GM21576 (cell line): ENCODE measurements around the gene SYT8.
"Not testable (repeated sequence)": the region's sequence is repeated elsewhere in the genome, so short reads cannot be mapped to it uniquely, and the experiment has no call there.

Experiments used
- ATAC-seq: cut with Tn5 transposase; IDR thresholded peaks from one replicate; pipeline ENCODE4 v1.9.1; 2021; ENCODE audit warnings: mild to moderate bottlenecking, moderate library complexity; ENCODE audit not compliant: unreplicated experiment

Gene SYT8, protein sequence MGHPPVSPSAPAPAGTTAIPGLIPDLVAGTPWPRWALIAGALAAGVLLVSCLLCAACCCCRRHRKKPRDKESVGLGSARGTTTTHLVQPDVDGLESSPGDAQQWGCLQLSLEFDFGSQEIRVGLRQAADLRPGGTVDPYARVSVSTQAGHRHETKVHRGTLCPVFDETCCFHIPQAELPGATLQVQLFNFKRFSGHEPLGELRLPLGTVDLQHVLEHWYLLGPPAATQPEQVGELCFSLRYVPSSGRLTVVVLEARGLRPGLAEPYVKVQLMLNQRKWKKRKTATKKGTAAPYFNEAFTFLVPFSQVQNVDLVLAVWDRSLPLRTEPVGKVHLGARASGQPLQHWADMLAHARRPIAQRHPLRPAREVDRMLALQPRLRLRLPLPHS

DNA sequence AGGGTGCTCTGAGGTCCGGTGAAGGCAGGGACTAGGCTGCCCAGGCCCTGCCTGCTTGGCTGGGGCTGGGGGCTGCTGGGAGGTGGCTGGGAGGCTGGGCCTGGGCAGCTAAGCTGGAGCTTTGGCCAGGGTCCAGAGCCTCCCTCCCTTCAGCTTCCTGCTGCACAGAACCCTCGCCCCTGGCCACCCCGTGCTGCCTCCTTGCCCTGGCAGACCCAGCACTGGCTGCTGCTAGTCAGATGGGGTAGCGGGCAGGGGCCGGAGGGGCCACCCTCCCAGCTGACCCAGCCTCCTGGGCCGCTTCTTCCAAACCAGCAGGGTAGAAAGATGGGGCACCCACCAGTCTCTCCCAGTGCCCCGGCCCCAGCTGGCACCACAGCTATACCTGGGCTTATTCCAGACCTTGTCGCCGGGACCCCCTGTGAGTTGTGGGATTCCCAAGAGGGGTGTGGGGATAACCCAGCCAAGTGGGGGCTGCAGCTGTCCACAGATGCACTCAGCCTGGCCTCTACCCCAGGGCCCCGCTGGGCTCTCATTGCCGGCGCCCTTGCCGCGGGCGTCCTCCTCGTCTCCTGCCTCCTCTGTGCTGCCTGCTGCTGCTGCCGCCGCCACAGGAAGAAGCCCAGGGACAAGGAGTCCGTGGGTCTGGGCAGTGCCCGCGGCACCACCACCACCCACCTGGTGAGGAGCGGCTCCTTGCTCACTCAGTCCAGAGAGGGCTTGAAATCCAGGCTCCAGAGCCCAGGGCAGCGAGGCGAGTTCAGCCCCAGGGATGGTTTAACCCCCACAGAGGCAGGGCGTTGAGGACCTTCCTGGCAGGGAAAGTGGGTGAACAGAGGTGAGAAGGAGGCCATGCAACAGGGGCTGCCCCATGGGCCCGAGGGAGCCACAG, at the start of gene SYT8:
SYT8 (plus strand) TSS at position 212 of the 892 bp plus-strand sequence; CDS start at position 328, 116 bp downstream.
- ATAC-seq, result no peak

DNA sequence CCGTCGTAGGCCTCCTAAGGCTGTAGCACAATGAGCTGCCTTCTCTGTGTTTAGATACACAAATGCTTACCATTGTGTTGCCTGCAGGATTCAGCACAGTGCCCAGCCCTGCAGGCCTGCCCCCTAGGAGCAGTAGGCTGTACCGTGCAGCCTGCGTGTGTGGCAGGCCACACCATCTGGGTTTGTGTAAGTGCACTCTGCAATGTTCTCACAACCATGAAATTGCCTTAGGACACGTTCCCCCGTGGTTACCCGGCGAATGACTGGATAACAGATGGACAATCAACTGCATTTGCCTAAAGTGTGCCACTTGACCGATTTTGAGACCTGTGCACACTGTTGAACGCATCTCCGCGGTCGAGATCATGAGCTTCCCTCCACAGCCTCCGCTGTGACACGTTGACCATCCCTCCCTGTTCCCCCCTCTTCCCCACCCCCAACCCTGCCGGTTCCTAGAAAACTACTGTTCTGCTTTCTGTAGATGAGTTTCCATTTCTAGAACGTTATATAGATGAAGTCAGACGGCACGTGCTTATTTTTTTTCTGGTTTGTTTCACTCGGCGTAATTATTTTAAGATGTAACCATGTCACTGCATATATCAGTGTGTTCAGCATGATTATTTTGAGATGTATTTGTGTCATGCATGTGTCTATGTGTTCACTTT, 48.9 kb upstream of the SYT8 start:
- no peak for ATAC-seq

DNA sequence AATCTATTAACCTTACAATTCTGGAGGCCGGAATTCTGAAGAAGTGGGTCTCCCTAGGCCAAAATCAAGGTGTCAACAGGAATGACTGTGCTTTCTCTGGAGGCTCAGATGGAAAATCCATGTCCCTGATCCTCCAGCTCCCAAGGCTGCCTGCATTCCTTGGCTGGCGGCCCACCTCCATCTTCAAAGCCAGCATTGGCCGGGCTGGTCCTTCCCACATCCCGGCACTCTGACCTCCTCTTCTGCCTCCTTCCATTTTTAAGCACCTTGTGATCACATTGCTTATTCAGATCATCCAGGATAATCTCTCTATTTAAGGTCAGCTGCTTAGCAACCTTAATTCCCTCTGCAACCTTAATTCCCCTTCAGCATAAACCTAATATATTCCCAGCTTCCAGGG, 48.3 kb upstream of the SYT8 start:
- ATAC-seq, result no peak

DNA sequence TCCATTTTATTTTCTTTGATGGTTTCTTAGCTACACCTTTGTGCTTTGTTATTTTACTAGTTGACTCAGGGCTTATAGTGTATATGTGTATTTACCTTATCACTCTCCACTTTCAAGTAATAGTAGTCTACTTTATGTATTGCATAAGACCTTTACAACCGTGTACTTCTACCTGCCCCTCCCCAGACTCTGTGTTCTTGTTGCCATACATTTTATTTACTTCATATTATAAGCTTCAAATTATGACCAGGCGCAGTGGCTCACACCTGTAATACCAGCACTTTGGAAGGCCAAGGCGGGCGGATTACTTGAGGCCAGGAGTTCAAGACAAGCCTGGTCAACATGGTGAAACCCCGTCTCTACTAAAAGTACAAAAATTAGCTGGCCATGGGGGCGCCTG, 42.9 kb upstream of the SYT8 start:
- no peak for ATAC-seq

DNA sequence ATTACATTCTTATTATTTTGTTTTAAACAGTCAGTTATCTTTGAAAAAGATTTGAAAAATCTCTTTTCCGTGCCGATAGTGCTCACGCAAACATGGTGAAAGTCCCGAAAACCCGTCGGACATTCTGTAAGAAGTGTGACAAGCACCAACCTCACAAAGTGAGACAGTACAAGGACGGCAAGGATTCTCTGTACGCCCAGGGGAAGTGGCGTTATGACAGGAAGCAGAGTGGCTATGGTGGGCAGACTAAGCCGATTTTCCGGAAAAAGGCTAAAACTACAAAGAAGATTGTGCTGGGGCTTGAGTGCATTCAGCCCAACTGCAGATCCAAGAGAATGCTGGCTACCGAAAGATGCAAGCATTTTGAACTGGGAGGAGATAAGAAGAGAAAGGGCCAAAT, 42.3 kb upstream of the SYT8 start:
- ATAC-seq, result no peak

DNA sequence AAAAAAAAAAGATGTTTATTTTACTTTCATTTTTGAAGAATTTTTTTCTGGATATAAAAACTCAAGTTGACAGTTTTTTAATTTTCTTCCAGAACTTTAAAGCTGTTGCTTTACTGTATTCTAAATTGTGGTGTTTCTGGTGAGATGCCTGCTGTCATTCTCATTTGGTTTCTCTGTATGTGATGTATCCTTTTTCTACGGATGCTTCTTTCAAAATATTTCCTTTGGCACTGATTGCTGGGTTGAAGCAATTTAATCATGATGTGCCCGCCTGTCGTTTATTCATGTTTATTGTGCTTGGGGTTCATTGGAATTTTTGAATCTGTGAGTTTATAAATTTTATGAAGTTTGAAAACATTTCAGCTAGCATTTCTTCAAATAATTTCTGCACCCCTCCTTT, 41.7 kb upstream of the SYT8 start:
- ATAC-seq, result no peak

DNA sequence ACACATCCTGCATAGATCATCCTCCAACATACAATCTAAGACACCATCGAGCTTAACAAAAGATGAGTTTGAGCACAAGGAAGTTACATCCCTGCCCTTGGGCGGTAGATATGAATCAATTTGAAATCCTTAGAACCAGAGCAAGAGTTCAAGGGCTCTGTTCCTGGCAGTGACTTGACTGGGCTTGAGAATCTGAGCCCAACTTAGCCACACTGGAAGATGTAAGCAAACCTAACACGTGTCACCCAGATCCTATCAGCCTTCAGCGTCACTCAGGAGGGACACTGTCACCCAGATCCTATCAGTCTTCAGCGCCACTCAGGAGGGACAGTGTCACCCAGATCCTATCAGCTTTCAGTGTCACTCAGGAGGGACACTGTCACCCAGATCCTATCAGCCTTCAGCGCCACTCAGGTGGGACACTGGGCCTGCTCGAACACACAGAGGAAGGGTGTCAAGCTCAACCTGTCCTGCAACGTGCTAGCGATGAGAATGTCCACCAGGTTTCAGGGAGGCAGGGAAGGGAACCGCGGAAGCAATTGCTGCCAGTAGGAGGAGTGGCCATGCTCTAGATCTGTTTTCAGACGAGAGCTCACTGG, 38.3 kb upstream of the SYT8 start:
- ATAC-seq, result no peak

DNA sequence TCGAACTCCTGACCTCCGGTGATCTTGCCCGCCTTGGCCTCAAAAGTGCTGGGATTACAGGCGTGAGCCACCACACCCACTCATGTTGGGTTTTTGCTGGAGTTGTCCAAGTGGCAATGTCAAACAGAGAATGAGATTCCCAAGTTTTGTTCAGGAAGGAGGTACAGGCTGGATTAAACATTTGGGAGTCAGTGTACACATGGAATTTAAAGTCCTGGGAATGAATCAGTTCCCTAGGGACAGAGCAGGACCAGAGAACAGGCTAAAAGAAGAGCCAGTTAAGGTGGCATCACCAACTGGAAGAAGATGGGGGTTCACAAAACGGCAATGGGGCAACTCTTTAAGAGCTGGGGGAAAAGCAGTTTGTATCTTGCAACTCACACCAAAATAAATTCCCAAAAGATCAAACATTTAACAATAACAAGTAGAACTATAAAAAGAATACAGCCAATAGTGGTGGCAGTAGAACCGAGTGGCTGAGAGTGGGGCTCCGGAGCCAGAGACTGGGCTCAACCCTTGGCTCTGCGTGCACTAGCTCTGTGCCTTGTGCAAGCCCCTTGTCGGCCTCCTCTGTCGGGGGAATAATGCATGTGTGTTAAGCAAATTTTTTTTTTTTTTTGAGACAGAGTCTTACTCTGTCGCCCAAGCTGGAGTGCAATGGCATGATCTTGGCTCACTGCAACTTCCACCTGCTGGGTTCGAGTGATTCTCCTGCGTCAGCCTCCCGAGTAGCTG, 37.2 kb upstream of the SYT8 start:
- no peak for ATAC-seq

DNA sequence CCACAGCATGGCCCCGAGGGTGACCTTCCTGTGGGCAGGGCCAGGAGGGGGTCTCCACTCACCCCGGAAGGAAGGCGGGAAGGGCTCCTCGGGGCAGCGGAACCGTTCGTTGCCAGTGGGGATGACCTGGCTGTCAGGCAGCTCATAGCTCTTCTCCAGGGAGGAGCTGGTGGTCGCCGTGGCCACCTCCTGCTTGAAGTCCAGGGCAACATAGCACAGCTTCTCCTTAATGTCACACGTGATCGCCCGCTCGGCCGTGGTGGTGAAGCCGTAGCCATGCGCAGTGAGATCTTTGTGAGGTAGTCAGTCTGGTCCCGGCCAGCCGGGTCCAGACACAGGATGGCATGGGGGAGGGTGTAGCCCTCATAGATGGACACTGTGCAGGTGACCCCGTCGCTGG, 31.5 kb upstream of the SYT8 start:
- no peak for ATAC-seq

DNA sequence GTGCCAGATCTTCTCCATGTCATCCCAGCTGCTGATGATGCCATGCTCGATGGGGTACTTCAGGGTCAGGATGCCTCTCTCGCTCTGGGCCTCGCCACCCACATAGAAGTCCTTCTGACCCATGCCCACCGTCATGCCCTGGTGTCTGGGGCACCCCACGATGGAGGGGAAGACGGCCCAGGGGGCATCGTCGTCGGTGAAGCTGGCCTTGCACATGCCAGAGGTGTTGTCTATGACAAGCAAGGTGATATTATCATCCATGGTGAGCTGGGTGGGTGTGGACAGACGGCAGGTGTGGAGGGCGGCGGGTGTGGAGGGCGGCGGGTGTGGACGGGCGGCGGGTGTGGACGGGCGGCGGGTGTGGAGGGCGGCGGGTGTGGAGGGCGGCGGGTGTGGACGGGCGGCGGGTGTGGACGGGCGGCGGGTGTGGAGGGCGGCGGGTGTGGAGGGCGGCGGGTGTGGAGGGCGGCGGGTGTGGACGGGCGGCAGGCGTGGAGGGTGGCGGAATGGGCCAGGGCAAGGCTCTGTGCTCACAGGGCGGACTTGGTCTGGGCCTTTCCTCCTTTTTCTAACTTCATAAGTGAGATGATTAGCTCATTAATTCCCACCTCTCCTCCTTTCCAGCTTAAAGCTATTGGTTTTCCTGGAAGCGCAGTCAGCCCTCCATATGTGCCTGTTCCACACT, 30.8 kb upstream of the SYT8 start:
- not testable (repeated sequence) for ATAC-seq

DNA sequence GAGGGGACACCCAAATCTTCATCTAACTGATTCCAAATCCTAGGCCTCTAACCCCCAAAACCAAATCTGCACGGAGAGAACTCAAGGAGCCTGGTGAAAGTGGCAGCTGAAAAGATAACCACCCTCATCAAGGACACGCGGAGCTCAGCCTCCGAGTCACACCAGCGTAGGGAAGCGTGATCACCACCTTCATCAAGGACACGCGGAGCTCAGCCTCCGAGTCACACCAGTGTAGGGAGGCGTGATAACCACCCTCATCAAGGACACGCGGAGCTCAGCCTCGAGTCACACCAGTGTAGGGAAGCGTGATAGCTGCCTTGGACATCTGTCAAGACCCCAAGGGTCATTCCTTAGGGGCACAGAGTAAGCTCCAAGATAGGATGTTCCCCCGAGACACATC, 29.3 kb upstream of the SYT8 start:
- ATAC-seq, result no peak

DNA sequence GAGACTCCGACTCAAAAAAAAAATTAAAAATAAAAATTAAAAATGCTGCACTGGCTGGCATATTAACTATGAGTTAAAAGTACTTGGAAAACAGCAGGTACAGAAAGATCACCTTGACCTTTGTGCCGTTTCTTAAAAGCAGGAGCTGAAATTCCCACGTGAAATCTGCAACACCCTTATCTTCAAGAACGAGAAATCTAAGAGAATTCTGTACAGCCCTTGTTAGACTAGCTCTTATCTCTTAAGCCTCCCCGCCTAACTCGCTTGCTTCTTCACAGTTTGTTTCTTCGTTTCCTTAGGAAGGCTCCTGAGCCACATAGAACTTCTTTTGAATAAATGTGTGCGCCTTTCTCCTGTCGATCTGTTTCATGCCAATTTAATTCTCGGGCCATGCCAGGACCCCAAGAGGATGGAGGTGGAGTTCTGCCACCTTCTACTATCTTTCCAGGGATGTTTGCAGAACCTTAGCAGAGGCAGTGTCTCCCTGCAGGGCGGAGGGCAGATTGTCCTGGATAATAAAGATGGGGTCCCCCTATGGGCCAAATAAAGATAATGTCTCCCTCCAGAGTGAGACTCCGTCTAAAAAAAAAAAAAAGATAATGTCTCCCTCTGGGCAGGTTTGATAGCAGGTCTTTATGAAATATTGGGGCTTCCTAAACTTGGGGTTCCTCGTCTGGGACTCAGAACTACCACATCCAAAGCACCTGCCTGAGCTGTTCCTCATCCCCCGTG, 27.4 kb upstream of the SYT8 start:
- no peak for ATAC-seq

DNA sequence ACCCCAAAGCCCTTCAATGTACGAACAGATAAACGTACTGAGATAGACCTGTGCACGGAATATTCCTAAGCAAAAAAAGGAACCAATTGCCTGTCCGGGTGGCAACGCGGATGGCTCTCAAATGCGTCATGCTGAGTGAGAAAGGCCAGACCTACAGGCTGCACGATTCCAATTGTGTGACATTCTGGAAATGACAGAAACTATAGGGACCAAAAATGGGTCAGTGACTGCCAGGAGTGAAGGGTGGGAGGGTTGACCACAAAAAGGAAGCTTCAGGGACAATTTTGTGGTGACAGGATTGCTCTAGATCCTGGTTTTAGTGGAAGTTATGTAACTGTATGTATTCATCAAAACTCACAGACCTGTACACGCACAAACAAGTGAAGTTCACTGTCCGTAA, 24.0 kb upstream of the SYT8 start:
- no peak for ATAC-seq

DNA sequence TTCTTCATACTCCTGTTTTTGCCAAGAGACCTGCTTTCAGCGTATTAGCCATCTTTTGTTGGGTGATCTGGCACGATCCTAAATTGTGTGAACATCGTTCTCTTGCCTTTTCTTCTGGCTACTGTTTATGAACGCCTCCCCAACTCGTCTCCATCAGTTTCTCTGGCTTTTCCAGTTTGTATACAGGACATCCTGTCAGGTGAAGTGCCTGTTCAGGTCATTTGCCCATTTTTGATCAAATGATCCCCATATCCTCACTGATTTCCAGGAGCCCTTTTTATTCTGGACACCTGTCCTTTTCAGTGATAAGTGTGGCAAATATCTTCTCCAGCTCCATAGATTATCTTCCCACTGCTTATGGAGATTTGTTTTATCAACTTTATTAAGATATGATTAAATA, 22.5 kb upstream of the SYT8 start:
- no peak for ATAC-seq

DNA sequence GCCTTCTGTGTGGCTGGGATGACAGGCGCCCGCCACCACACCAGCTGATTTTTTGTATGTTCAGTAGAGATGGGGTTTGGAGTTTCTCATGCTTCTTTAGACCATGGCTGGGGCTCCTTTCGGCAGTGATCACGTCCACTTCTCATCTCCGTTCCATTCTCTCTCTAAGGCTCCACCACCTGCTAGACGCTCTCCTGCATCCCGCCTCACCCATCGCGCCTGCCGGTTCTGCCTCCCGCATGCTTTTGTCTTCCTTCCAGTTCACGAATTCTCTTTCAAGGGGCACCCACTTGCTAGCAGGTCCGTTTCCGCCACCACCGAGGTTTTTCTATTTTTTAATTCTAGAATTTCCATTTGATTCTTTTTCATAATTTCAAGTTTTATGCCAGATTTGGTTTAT, 22.0 kb upstream of the SYT8 start:
- ATAC-seq, result no peak

DNA sequence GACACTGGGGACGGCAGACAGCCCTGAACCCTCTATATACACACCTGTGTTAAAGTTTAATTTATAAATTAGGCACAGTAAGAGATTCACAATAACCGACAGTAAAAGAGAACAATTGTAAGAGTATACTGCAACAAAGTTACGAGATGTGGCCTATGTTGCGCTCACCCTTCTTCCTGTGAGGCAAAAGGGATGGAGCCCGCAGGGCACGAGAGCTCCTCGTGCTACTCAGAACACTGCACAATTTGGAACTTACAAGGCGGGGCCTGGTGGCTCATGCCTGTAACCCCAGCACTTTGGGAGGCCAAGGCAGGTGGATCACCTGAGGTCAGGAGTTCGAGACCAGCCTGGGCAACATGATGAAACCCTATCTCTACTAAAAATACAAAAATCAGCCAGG, 21.4 kb upstream of the SYT8 start:
- not testable (repeated sequence) for ATAC-seq

DNA sequence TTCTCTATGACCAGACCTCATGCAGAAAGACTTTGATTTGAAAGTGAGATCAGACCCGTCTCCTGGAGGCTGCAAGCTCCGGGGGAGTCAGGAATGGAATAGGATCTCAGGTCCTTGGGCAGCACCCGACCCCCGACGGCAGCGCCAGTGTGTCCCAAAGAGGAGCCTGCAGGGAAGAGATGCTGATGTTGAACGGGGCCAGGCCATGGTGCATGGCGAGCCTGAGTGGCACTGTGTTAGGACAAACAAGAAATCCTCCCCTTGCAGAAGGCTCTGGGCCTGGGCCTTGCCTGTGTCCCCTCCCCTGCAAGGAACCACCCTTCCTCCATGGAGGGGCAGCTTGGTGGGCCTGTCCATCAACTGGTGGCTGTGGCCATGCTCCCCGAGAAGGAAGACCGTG, 20.1 kb upstream of the SYT8 start:
- ATAC-seq, result no peak

DNA sequence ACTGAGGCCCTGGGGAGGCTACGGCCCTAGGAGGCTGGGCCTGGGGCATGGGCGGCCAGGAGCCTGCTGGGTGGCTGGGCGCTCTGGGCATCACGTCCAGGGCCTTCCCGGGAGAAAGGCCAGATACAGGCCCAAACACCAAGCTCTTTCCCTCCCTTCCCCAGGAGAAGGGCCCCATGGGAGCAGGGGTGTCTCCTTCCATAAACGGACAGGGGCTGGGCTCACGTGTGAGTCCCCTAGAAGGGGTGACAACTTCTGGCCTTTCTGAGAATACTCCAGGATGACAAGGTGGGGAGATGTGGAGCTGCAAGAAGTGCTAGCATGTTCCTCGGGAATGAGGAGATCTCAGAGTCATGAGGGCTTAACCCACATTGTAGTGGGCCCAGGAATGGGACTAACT, 19.5 kb upstream of the SYT8 start:
- no peak for ATAC-seq

DNA sequence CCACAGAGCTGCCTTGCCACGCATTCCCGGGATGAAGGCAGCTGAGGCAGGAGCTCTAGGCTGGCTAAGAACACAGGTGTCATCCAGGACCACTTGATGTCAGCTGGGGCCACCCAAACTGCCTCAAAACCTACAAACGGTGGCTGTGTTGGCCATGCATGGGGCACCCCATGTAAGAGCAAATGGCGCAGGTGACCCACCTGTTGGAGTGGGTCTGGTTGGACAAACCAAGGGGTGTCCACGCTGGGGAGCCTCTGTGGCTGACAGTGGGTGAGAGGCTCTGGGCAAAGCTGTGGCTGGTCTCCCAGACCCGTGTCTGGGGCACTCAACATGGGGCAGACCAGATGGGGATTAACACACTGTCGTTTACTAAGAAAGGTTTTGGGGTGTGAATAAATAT, 19.0 kb upstream of the SYT8 start:
- ATAC-seq, result no peak
